Measurements from ENCODE around the gene LCN15. TPM values are rescaled to one million over a fixed set of nuclear protein-coding genes. Genes with fewer than 3 reads are reported as not detected.
A peak's percentile ranks its signal among the peaks of the same experiment; 100 is the strongest.
"Not testable (repeated sequence)": the region's sequence is repeated elsewhere in the genome, so short reads cannot be mapped to it uniquely, and the experiment has no call there.

The LCN15 gene
- total and polyA plus RNA-seq, 9 donors = 0.16 to 4.0 (median 0.68) TPM; not detected in 1

- H3K36me3 ChIP-seq (ENCODE audit: control insufficient read depth, insufficient read depth, low read length) = peaks cover 3% of the 10 kb centered on the region
- H3K4me1 ChIP-seq (ENCODE audit: control insufficient read depth, insufficient read depth, low read length) = peaks cover 35% of the 10 kb centered on the region
- no peak for DNase-seq
- H3K27ac ChIP-seq (ENCODE audit: low read length) = peak overlapping the region; percentile 55
- WGBS (ENCODE audit: insufficient coverage) = 47% methylated on average over 14 of the region's 17 CpGs
- no peak overlapping the region for H3K4me3 ChIP-seq (ENCODE audit: low read length)
- H3K27me3 ChIP-seq (ENCODE audit: control insufficient read depth, insufficient read depth, low read length) = peaks cover 3% of the 10 kb centered on the region
- H3K9me3 ChIP-seq (replicated peaks; ENCODE audit: control insufficient read depth, low read depth, low read length) = no peaks in the 10 kb centered on the region
These were observed 50.0 kb downstream of the LCN15 start for GRCh38 chr9:136714096-136714892.

GRCh38 chr9:136713550-136713949 lies 50.8 kb downstream of the LCN15 start:
- Histone ChIP-seq H3K27ac (ENCODE audit: low read length) (peak overlapping the region; percentile 37), H3K27me3 (ENCODE audit: control insufficient read depth, insufficient read depth, low read length) (peaks cover 3% of the 10 kb centered on the region), H3K4me3 (ENCODE audit: low read length) (peak overlapping the region; percentile 42), H3K9me3 (replicated peaks; ENCODE audit: control insufficient read depth, low read depth, low read length) (no peaks in the 10 kb centered on the region), H3K36me3 (ENCODE audit: control insufficient read depth, insufficient read depth, low read length) (peaks cover 3% of the 10 kb centered on the region), H3K4me1 (ENCODE audit: control insufficient read depth, insufficient read depth, low read length) (peaks cover 32% of the 10 kb centered on the region)
- 34% methylated on average over 8 of the region's 8 CpGs for WGBS (ENCODE audit: insufficient coverage)
- no peak for DNase-seq

- Histone ChIP-seq H3K36me3 (ENCODE audit: control insufficient read depth, insufficient read depth, low read length) (peaks cover 3% of the 10 kb centered on the region), H3K27ac (ENCODE audit: low read length) (peak overlapping the region; percentile 26), H3K9me3 (replicated peaks; ENCODE audit: control insufficient read depth, low read depth, low read length) (no peaks in the 10 kb centered on the region), H3K27me3 (ENCODE audit: control insufficient read depth, insufficient read depth, low read length) (peaks cover 3% of the 10 kb centered on the region), H3K4me1 (ENCODE audit: control insufficient read depth, insufficient read depth, low read length) (peaks cover 32% of the 10 kb centered on the region), H3K4me3 (ENCODE audit: low read length) (peak overlapping the region; percentile 42)
- DNase-seq = no peak
- 3% methylated on average over 36 of the region's 56 CpGs for WGBS (ENCODE audit: insufficient coverage)
These were observed 51.4 kb downstream of the LCN15 start for GRCh38 chr9:136712690-136713544.

GRCh38 chr9:136711751-136712689 lies 52.3 kb downstream of the LCN15 start, which contains the start of gene DIPK1B:
Gene DIPK1B, plus strand, starts transcription at chr9:136712572. Its CDS starts 94 bp downstream, at chr9:136712666.
- peaks cover 3% of the 10 kb centered on the region for H3K36me3 ChIP-seq (ENCODE audit: control insufficient read depth, insufficient read depth, low read length)
- peak within 1 kb of the TSS; percentile 26 for H3K27ac ChIP-seq (ENCODE audit: low read length)
- DNase-seq = peak; percentile 67
- H3K27me3 ChIP-seq (ENCODE audit: control insufficient read depth, insufficient read depth, low read length) = peaks cover 3% of the 10 kb centered on the region
- H3K9me3 ChIP-seq (replicated peaks; ENCODE audit: control insufficient read depth, low read depth, low read length) = no peaks in the 10 kb centered on the region
- peaks cover 32% of the 10 kb centered on the region for H3K4me1 ChIP-seq (ENCODE audit: control insufficient read depth, insufficient read depth, low read length)
- under 1% methylated on average over 119 of the region's 119 CpGs for WGBS (ENCODE audit: insufficient coverage)
- H3K4me3 ChIP-seq (ENCODE audit: low read length) = peak within 1 kb of the TSS; percentile 42

GRCh38 chr9:136711219-136711648 lies 53.1 kb downstream of the LCN15 start:
- H3K27me3 ChIP-seq (ENCODE audit: control insufficient read depth, insufficient read depth, low read length); H3K4me3 ChIP-seq (ENCODE audit: low read length): not testable (repeated sequence)
- peaks cover 32% of the 10 kb centered on the region for H3K4me1 ChIP-seq (ENCODE audit: control insufficient read depth, insufficient read depth, low read length)

GRCh38 chr9:136710543-136710942 lies 53.8 kb downstream of the LCN15 start:
- Histone ChIP-seq H3K4me1 (ENCODE audit: control insufficient read depth, insufficient read depth, low read length) (peaks cover 32% of the 10 kb centered on the region), H3K36me3 (ENCODE audit: control insufficient read depth, insufficient read depth, low read length) (peaks cover 3% of the 10 kb centered on the region), H3K4me3 (ENCODE audit: low read length) (no peak overlapping the region), H3K27ac (ENCODE audit: low read length) (no peak overlapping the region), H3K27me3 (ENCODE audit: control insufficient read depth, insufficient read depth, low read length) (peaks cover 3% of the 10 kb centered on the region), H3K9me3 (replicated peaks; ENCODE audit: control insufficient read depth, low read depth, low read length) (no peaks in the 10 kb centered on the region)
- WGBS (ENCODE audit: insufficient coverage) = 82% methylated on average over 4 of the region's 7 CpGs
- no peak for DNase-seq

More at GRCh38 chr9:136711219-136711648, 53.1 kb downstream of the LCN15 start:
- H3K9me3 ChIP-seq (replicated peaks; ENCODE audit: control insufficient read depth, low read depth, low read length); H3K27ac ChIP-seq (ENCODE audit: low read length); H3K36me3 ChIP-seq (ENCODE audit: control insufficient read depth, insufficient read depth, low read length): not testable (repeated sequence)
- DNase-seq = peak; percentile 64
- WGBS (ENCODE audit: insufficient coverage) = no CpG with 5 or more reads among the region's 4 CpGs

Other genes with a start within 250 kb of the LCN15 start
- gene NOTCH1, start 218.5 kb downstream of the LCN15 start, total RNA-seq = 16.7 TPM
- gene NOTCH1, start 218.5 kb downstream of the LCN15 start, polyA plus RNA-seq (ENCODE audit: insufficient read depth in 1 of 8, insufficient read length in 8 of 8, low replicate concordance in 1 of 8) = 10 to 100 TPM; 18.5 to 39.5 (median 27.9) TPM
- 78.4 TPM for gene EGFL7, start 101.6 kb downstream of the LCN15 start, total RNA-seq
- gene EGFL7, start 101.6 kb downstream of the LCN15 start, polyA plus RNA-seq (ENCODE audit: insufficient read depth in 1 of 8, insufficient read length in 8 of 8, low replicate concordance in 1 of 8) = 10 to 100 TPM; 56.8 to 95.9 (median 63.5) TPM
- 12.6 TPM for gene AGPAT2, start 77.1 kb downstream of the LCN15 start, total RNA-seq
- 10 to 100 TPM; 11.3 to 22.2 (median 14.9) TPM for gene AGPAT2, start 77.1 kb downstream of the LCN15 start, polyA plus RNA-seq (ENCODE audit: insufficient read depth in 1 of 8, insufficient read length in 8 of 8, low replicate concordance in 1 of 8)
- gene DIPK1B, start 51.9 kb downstream of the LCN15 start, total RNA-seq = 20.3 TPM
- 10 to 100 TPM; 14.1 to 25.3 (median 21.3) TPM for gene DIPK1B, start 51.9 kb downstream of the LCN15 start, polyA plus RNA-seq (ENCODE audit: insufficient read depth in 1 of 8, insufficient read length in 8 of 8, low replicate concordance in 1 of 8)
- 12.3 TPM for gene LCN10, start 21.6 kb downstream of the LCN15 start, total RNA-seq
- 10 to 100 TPM in 4 of 8 donors, 1 to 10 TPM in 4; 2.5 to 15.5 (median 9.8) TPM for gene LCN10, start 21.6 kb downstream of the LCN15 start, polyA plus RNA-seq (ENCODE audit: insufficient read depth in 1 of 8, insufficient read length in 8 of 8, low replicate concordance in 1 of 8)
- not detected for gene LCN6, start 16.0 kb downstream of the LCN15 start, total RNA-seq
- under 1 TPM in 2 of 8 donors, not detected in 6; 0.30 to 0.31 TPM for gene LCN6, start 16.0 kb downstream of the LCN15 start, polyA plus RNA-seq (ENCODE audit: insufficient read depth in 1 of 8, insufficient read length in 8 of 8, low replicate concordance in 1 of 8)
- 6.9 TPM for gene LCN8, start 6.3 kb downstream of the LCN15 start, total RNA-seq
- gene LCN8, start 6.3 kb downstream of the LCN15 start, polyA plus RNA-seq (ENCODE audit: insufficient read depth in 1 of 8, insufficient read length in 8 of 8, low replicate concordance in 1 of 8) = 10 to 100 TPM in 1 of 8 donors, 1 to 10 TPM in 7; 1.6 to 12.8 (median 3.9) TPM
- 43.8 TPM for gene TMEM141, start 26.8 kb upstream of the LCN15 start, total RNA-seq
- 10 to 100 TPM; 34.2 to 53.2 (median 44.6) TPM for gene TMEM141, start 26.8 kb upstream of the LCN15 start, polyA plus RNA-seq (ENCODE audit: insufficient read depth in 1 of 8, insufficient read length in 8 of 8, low replicate concordance in 1 of 8)
- gene CCDC183, start 31.8 kb upstream of the LCN15 start, total RNA-seq = 0.84 TPM
- 1 to 10 TPM; 1.2 to 4.6 (median 2.2) TPM for gene CCDC183, start 31.8 kb upstream of the LCN15 start, polyA plus RNA-seq (ENCODE audit: insufficient read depth in 1 of 8, insufficient read length in 8 of 8, low replicate concordance in 1 of 8)
- 37.6 TPM for gene RABL6, start 43.4 kb upstream of the LCN15 start, total RNA-seq
- gene RABL6, start 43.4 kb upstream of the LCN15 start, polyA plus RNA-seq (ENCODE audit: insufficient read depth in 1 of 8, insufficient read length in 8 of 8, low replicate concordance in 1 of 8) = 10 to 100 TPM; 53.6 to 66.0 (median 61.1) TPM
- 1.2 TPM for gene AJM1, start 78.0 kb upstream of the LCN15 start, total RNA-seq
- 1 to 10 TPM; 1.5 to 3.7 (median 2.5) TPM for gene AJM1, start 78.0 kb upstream of the LCN15 start, polyA plus RNA-seq (ENCODE audit: insufficient read depth in 1 of 8, insufficient read length in 8 of 8, low replicate concordance in 1 of 8)
- 145 TPM for gene PHPT1, start 84.9 kb upstream of the LCN15 start, total RNA-seq
- gene PHPT1, start 84.9 kb upstream of the LCN15 start, polyA plus RNA-seq (ENCODE audit: insufficient read depth in 1 of 8, insufficient read length in 8 of 8, low replicate concordance in 1 of 8) = 100 to 1,000 TPM; 103 to 137 (median 114) TPM
- gene MAMDC4, start 87.8 kb upstream of the LCN15 start, total RNA-seq = 4.7 TPM
- gene MAMDC4, start 87.8 kb upstream of the LCN15 start, polyA plus RNA-seq (ENCODE audit: insufficient read depth in 1 of 8, insufficient read length in 8 of 8, low replicate concordance in 1 of 8) = 10 to 100 TPM in 2 of 8 donors, 1 to 10 TPM in 6; 2.7 to 33.5 (median 5.7) TPM
- 418 TPM for gene EDF1, start 101.8 kb upstream of the LCN15 start, total RNA-seq
- 100 to 1,000 TPM; 343 to 402 (median 381) TPM for gene EDF1, start 101.8 kb upstream of the LCN15 start, polyA plus RNA-seq (ENCODE audit: insufficient read depth in 1 of 8, insufficient read length in 8 of 8, low replicate concordance in 1 of 8)
- 5.4 TPM for gene TRAF2, start 122.0 kb upstream of the LCN15 start, total RNA-seq
- gene TRAF2, start 122.0 kb upstream of the LCN15 start, polyA plus RNA-seq (ENCODE audit: insufficient read depth in 1 of 8, insufficient read length in 8 of 8, low replicate concordance in 1 of 8) = 10 to 100 TPM in 5 of 8 donors, 1 to 10 TPM in 3; 9.1 to 11.9 (median 10.3) TPM
- gene FBXW5, start 180.2 kb upstream of the LCN15 start, total RNA-seq = 49.7 TPM
- gene FBXW5, start 180.2 kb upstream of the LCN15 start, polyA plus RNA-seq (ENCODE audit: insufficient read depth in 1 of 8, insufficient read length in 8 of 8, low replicate concordance in 1 of 8) = 10 to 100 TPM; 39.9 to 54.8 (median 45.1) TPM
- 0.58 TPM for gene C8G, start 180.7 kb upstream of the LCN15 start, total RNA-seq
- 1 to 10 TPM in 1 of 8 donors, under 1 TPM in 6, not detected in 1; 0.17 to 2.3 (median 0.86) TPM for gene C8G, start 180.7 kb upstream of the LCN15 start, polyA plus RNA-seq (ENCODE audit: insufficient read depth in 1 of 8, insufficient read length in 8 of 8, low replicate concordance in 1 of 8)
- gene LCN12, start 187.8 kb upstream of the LCN15 start, total RNA-seq = 0.44 TPM
- gene LCN12, start 187.8 kb upstream of the LCN15 start, polyA plus RNA-seq (ENCODE audit: insufficient read depth in 1 of 8, insufficient read length in 8 of 8, low replicate concordance in 1 of 8) = 1 to 10 TPM in 3 of 8 donors, under 1 TPM in 4, not detected in 1; 0.10 to 5.3 (median 0.75) TPM
- 8.4 TPM for gene PTGDS, start 213.0 kb upstream of the LCN15 start, total RNA-seq
- 10 to 100 TPM in 3 of 8 donors, 1 to 10 TPM in 5; 2.8 to 15.9 (median 7.0) TPM for gene PTGDS, start 213.0 kb upstream of the LCN15 start, polyA plus RNA-seq (ENCODE audit: insufficient read depth in 1 of 8, insufficient read length in 8 of 8, low replicate concordance in 1 of 8)
- 0.53 TPM for gene LCNL1, start 218.5 kb upstream of the LCN15 start, total RNA-seq
- gene LCNL1, start 218.5 kb upstream of the LCN15 start, polyA plus RNA-seq (ENCODE audit: insufficient read depth in 1 of 8, insufficient read length in 8 of 8, low replicate concordance in 1 of 8) = 1 to 10 TPM in 1 of 8 donors, under 1 TPM in 7; 0.12 to 1.3 (median 0.34) TPM
- 19.1 TPM for gene PAXX, start 227.9 kb upstream of the LCN15 start, total RNA-seq
- 10 to 100 TPM; 21.2 to 31.7 (median 27.3) TPM for gene PAXX, start 227.9 kb upstream of the LCN15 start, polyA plus RNA-seq (ENCODE audit: insufficient read depth in 1 of 8, insufficient read length in 8 of 8, low replicate concordance in 1 of 8)
- 0.27 TPM for gene CLIC3, start 232.1 kb upstream of the LCN15 start, total RNA-seq
- gene CLIC3, start 232.1 kb upstream of the LCN15 start, polyA plus RNA-seq (ENCODE audit: insufficient read depth in 1 of 8, insufficient read length in 8 of 8, low replicate concordance in 1 of 8) = 1 to 10 TPM in 2 of 8 donors, under 1 TPM in 6; 0.34 to 8.4 (median 0.64) TPM